Choroid plexus epithelial cell (primary cell): ENCODE data around the gene BTBD9.

Experiments
- DNase-seq: peaks from one replicate; pipeline ENCODE4 v3.0.0-alpha.2; 2010; ENCODE audit warnings: low read depth
- H3K4me3 ChIP-seq: 2 replicates; pipeline ENCODE4 v1.5.1; 2011; ENCODE audit warnings: low read depth, mild to moderate bottlenecking, control low read depth, low read length, moderate library complexity
- TF ChIP-seq, protein P1 (sequence below): conservative IDR thresholded peaks from 2 replicates; pipeline ENCODE4 v1.5.1; 2011; ENCODE audit warnings: low read depth, mild to moderate bottlenecking, control low read depth, inconsistent platforms, low read length, moderate library complexity

The BTBD9 gene

DNA sequence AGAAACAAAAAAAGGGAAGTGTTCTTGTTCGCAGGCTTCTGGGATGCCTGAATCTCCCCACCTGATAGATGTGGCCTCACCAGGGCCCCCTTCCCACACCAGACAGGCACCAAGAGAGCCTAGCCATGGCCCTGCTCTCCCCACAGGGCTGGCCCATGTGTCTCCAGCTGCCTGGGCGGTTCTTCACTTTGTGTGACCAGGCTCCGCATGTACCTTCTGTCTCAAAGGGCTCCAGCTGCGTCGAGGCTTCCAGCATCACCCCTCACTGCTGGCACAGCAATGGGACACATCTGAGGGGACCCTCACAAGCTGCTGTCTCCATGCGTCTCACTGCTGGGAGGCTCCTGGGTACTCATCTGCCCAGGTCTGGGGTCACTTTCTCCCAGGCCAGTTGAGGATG, 457.3 kb downstream of the BTBD9 start:
- no peak overlapping the region for H3K4me3 ChIP-seq
- TF ChIP-seq, protein P1, sequence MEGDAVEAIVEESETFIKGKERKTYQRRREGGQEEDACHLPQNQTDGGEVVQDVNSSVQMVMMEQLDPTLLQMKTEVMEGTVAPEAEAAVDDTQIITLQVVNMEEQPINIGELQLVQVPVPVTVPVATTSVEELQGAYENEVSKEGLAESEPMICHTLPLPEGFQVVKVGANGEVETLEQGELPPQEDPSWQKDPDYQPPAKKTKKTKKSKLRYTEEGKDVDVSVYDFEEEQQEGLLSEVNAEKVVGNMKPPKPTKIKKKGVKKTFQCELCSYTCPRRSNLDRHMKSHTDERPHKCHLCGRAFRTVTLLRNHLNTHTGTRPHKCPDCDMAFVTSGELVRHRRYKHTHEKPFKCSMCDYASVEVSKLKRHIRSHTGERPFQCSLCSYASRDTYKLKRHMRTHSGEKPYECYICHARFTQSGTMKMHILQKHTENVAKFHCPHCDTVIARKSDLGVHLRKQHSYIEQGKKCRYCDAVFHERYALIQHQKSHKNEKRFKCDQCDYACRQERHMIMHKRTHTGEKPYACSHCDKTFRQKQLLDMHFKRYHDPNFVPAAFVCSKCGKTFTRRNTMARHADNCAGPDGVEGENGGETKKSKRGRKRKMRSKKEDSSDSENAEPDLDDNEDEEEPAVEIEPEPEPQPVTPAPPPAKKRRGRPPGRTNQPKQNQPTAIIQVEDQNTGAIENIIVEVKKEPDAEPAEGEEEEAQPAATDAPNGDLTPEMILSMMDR, result no peak
- no peak for DNase-seq

DNA sequence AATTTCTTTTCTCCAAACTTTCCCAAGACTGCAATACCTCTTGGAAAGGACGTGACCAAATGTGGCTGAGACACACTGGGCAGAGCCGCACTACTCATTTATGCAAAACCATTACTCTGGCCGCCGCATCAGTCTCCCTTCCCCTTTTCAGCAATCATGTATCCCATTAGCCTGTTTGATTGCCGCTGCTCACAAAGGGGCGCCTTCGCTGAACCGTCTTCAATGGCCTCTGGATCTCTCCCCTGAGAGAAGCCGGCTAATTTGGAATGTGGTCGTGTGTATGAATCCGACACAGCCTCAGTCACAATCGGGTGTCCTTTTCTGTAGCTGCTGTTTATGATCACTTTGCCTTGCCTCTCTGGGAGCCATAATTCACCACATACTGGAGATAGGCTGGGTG, 459.1 kb downstream of the BTBD9 start:
- H3K4me3 ChIP-seq, result no peak overlapping the region
- DNase-seq, result no peak

GRCh38 chr6:38179794-38180430, 459.8 kb downstream of the BTBD9 start:
- TF ChIP-seq, protein P1, result no peak
- H3K4me3 ChIP-seq, result no peak overlapping the region
- no peak for DNase-seq

More for the DNA sequence above, 459.1 kb downstream of the BTBD9 start:
- TF ChIP-seq, protein P1, result no peak

- TF ChIP-seq, protein P1, result peak; percentile 13
- no peak overlapping the region for H3K4me3 ChIP-seq
- no peak for DNase-seq
These were observed 460.4 kb downstream of the BTBD9 start for GRCh38 chr6:38179300-38179699.

DNA sequence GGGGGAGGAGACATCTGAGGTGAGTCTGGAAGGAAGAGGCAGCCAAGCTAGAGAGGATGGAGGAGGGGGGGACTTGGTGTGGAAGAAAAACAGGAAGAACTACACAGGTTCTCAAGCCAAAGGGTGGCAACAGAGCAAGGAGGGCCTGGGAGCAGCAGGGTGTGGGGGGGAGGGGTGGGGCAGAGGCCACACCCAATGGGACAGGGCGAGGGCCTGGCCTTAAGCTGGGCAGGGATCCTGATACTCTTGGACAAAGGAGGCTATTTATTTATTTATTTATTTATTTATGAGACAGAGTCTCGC, 461.2 kb downstream of the BTBD9 start:
- no peak for DNase-seq
- TF ChIP-seq, protein P1, result no peak
- H3K4me3 ChIP-seq, result no peak overlapping the region

DNA sequence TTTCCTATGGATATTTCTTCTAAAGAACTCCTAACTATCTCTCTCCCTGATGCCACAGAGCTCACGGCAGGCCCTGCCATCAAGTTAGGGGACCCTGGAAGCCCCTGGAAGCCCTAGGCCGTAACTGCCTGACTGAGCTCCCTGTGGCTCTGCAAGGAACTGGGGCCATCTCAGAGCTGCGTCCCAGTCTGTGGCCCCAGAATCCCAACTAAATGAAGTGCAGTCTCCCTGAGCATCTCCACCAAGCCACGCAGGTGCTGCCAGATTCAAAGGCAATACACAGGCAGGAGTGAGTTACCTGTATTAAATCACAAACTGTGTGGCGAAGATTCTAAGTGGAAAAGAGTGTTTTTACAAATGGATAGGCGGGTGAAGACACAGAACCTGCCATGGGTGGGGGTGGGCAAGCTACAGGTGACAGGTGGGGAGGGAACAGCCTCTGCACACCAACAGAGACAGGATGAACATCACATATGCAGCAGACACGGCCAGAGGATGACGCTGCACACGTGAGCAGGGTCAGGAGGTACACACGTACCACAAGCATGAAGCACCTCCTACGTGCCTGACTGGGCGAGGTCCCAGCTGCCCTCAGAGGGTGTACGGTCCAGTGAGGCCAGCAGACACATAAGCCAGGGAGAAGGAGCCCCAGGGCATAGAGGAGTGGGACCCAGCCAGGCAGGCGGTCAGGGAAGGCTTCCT, 461.7 kb downstream of the BTBD9 start:
- no peak for DNase-seq
- H3K4me3 ChIP-seq, result no peak overlapping the region
- TF ChIP-seq, protein P1, result no peak
